ENCODE measurements around the gene SPATA6L.

The SPATA6L gene

GRCh38 chr9:4666042-4666699, at the start of gene SPATA6L:
TSS of gene SPATA6L (minus strand) at chr9:4666480. CDS start at chr9:4666250, 230 bp downstream.
- peak; percentile 68 for DNase-seq

DNA sequence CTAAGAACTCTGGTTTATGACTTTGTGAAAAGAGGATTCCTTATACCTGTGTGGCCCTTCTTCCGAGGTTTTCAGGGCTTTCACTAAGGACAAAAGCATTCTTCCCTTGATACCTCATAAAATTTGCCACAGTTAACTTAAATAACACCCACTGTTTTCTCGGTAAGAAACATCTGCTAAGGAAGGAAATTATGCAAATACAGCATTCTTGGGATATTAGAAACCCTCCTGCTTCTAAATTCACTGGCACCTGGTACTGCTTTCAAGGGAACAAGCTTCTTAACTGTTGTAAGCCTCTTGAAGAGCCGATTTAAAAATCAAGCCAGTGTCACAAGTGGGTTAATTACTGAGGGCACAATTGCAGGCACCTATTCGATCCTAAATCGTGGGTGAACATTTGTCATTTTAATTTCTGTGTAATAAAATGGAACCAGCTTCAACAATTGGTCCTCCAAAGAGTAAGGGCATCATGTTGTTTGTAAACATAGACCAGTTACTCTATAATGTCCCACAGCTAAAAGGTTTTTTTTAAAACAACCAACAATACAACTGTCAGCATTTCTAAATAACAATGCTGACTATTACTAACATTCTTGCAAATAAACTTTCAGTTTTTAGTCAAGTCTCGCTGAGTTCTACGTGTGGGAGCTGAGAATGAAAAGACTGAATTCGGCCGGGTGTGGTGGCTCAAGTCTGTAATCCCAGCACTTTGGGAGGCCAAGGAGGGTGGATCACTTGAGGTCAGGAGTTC, 48.2 kb upstream of the SPATA6L start:
- DNase-seq = no peak

DNA sequence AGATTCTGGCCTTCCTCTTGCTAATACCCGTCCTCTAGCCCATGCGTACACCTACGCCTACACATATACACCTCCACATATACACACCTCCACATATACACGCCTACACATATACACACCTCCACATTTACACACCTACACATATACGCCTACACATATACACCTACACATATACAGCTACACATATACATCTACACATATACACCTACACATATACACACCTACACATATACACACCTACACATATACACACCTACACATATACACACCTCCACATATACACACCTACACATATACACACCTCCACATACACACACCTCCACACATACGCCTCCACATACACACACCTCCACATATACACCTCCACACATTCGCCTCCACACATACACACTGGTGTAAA, 47.6 kb upstream of the SPATA6L start:
- no peak for DNase-seq

- no peak for DNase-seq
These were observed 43.1 kb upstream of the SPATA6L start for GRCh38 chr9:4709380-4709779.

GRCh38 chr9:4706971-4707622, 40.8 kb upstream of the SPATA6L start:
- DNase-seq = no peak

- DNase-seq = no peak
These were observed 39.7 kb upstream of the SPATA6L start for GRCh38 chr9:4706021-4706420.

DNA sequence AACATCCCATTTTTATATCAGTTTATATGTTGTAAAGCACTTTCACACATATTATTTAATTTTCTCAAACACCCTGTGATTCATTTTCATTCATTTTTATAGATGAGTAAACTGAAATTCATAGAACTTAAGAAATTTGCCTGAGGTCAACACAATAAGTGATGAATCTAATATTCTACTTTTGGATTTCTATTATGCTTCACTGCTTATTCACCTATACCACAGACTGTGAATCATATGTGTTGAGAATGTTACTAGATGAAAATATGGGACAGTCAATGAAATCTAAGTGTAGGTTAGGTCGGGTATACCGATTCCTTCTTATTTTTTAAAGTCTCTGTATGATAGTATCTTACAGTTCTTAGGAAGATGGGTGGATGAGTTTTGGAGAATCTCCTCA, 37.8 kb upstream of the SPATA6L start:
- no peak for DNase-seq

DNA sequence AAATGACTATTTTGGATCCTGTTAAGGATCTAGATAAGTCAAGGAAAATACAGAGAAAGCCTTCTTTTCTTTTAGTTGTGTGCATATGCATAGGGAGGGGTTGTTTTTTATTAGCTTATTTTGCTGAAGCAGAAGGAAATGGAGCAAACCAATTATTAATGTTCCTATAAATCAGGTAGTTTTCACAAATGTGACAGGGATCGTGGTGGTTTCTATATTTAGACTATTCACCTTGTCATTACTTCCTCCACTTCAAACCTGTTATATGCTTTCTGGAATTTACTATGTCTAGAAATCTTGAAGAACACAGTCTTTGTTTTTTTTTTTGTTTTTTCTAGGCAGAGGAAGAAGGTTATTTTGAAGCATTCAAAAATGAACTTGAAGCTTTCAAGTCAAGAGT, 35.2 kb upstream of the SPATA6L start:
- no peak for DNase-seq

DNA sequence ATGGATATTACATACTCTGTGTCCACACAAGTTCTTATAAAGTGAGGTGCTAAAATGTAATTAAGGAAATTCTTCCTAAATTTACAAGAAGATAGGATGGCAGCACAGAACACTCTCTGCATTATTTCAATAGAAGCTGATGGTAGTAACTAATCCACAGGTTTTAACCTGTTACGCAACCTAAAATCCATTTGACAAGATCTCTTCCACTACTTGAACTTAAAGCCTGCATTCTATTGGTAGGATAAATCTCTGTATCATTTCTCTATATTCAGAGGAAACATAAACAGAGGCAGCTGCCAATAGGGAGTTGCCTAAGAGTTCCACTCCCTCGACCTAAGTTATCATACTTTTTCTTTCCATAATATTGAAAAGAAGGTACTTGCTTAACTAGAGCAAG, 34.7 kb upstream of the SPATA6L start:
- no peak for DNase-seq

DNA sequence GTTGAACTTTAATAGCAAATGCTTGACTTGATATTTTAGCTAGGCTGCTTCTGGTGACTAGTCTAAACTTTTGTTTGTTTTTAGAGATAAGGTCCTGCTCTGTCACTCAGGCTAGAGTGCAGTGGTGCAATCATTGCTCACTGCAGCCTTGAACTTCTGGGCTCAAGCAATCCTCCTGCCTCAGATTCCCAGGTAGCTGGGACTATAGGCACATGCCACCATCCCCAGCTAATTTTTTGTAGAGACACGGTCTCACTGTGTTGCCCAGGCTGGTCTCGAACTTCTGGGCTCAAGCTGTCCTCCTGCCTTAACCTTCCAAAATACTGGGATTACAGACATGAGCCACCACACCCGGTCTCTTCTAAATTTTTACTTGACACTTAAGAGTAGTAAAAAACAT, 33.8 kb upstream of the SPATA6L start:
- no peak for DNase-seq

GRCh38 chr9:4691795-4692194, 25.5 kb upstream of the SPATA6L start:
- DNase-seq = no peak

GRCh38 chr9:4690144-4690543, 23.9 kb upstream of the SPATA6L start:
- DNase-seq = no peak

DNA sequence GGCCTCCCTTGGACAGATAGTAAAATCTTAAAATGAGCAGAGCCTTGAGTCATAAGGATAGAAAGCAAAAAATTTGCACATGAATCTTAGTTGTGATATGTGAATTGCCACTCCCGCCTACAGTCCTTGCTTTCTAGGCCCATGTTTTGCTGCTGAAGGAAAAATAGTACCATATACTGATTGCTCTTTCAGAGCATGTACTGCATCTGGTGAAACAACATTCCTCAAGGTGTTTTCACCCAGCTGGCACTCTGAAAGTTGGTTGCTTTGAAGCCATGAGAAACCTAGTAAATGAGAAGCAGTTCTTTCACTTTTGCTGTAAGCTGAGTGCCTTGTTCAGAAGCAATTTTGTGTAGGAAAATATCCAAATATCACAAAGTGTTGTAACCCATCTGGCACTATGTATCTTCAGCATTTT, 23.4 kb upstream of the SPATA6L start:
- DNase-seq = no peak

- DNase-seq = no peak
These were observed 22.7 kb upstream of the SPATA6L start for GRCh38 chr9:4689021-4689420.

- no peak for DNase-seq
These were observed 20.3 kb upstream of the SPATA6L start for GRCh38 chr9:4686584-4686983.

GRCh38 chr9:4686112-4686511, 19.8 kb upstream of the SPATA6L start:
- DNase-seq = no peak

- DNase-seq = no peak
These were observed 18.5 kb upstream of the SPATA6L start for GRCh38 chr9:4684820-4685219.

- DNase-seq = no peak
These were observed 14.5 kb upstream of the SPATA6L start for GRCh38 chr9:4680750-4681149.

GRCh38 chr9:4680173-4680525, 13.9 kb upstream of the SPATA6L start:
- no peak for DNase-seq

- DNase-seq = peak; percentile 92
These were observed 13.2 kb upstream of the SPATA6L start, which contains the start of gene CDC37L1 for GRCh38 chr9:4679268-4680172. TSS of gene CDC37L1 (plus strand) at chr9:4679569. CDS start at chr9:4679768, 199 bp downstream.

- DNase-seq = peak; percentile 66
These were observed 12.5 kb upstream of the SPATA6L start for GRCh38 chr9:4678679-4679267.

GRCh38 chr9:4677392-4677791, 11.1 kb upstream of the SPATA6L start:
- no peak for DNase-seq

GRCh38 chr9:4674783-4675182, 8.5 kb upstream of the SPATA6L start:
- no peak for DNase-seq
